Activated T-helper 2 cell treated with anti-CD3 and anti-CD28 coated beads, Interferon-gamma antibody, Interleukin-2, Interleukin-4, amounts not matched to agents 10 μg/mL and 5 μg/mL and 100 μg/mL, durations not matched to agents 14 hours and 24 hours and 36 hours (primary cell): ENCODE measurements around the gene KRTAP4-8. TPM values are rescaled to one million over a fixed set of nuclear protein-coding genes. Genes with fewer than 3 reads are reported as not detected.
"Not testable (repeated sequence)": the region's sequence is repeated elsewhere in the genome, so short reads cannot be mapped to it uniquely, and the experiment has no call there.

ENCODE experiments used
- DNase-seq: peaks from one replicate; pipeline ENCODE4 v3.0.0; 2021; ENCODE audit warnings: low spot score
- H3K27ac Mint-ChIP-seq: one replicate; pipeline ENCODE4 v1.8.0; 2021; ENCODE audit warnings: mixed read lengths
- H3K27me3 Mint-ChIP-seq: one replicate; pipeline ENCODE4 v1.8.0; 2021; ENCODE audit warnings: low read depth, mixed read lengths
- H3K36me3 Mint-ChIP-seq: one replicate; pipeline ENCODE4 v1.8.0; 2021; ENCODE audit warnings: low read depth, mixed read lengths
- H3K4me1 Mint-ChIP-seq: one replicate; pipeline ENCODE4 v1.8.0; 2021; ENCODE audit warnings: low read depth, mixed read lengths
- H3K4me3 Mint-ChIP-seq: one replicate; pipeline ENCODE4 v1.8.0; 2021; ENCODE audit warnings: low read depth, mild to moderate bottlenecking, moderate library complexity, mixed read lengths
- H3K9me3 Mint-ChIP-seq: one replicate; pipeline ENCODE4 v1.8.0; 2021; ENCODE audit warnings: mixed read lengths
- intact Hi-C: fragments of 100-400 bp; cut with micrococcal nuclease; formaldehyde crosslinking; loops from one replicate; pipeline ENCODE4 v1.15.1; 2023
- total RNA-seq: library from RNA; stranded (reverse); gene quantifications from 2 replicates; pipeline ENCODE4 v1.2.3, GENCODE V29; 2022

The KRTAP4-8 gene
- total RNA-seq, 1 donor from 2014 or later: not detected

- H3K4me3 Mint-ChIP-seq, H3K9me3 Mint-ChIP-seq, H3K4me1 Mint-ChIP-seq, H3K36me3 Mint-ChIP-seq, DNase-seq, H3K27ac Mint-ChIP-seq, intact Hi-C loops: not testable (repeated sequence)
- peaks cover 14% of the 10 kb centered on the region for H3K27me3 Mint-ChIP-seq
Observed at GRCh38 chr17:41123292-41123990, 25.5 kb upstream of the KRTAP4-8 start.

GRCh38 chr17:41121742-41122141 lies 23.8 kb upstream of the KRTAP4-8 start:
- H3K27ac Mint-ChIP-seq: no peak overlapping the region
- intact Hi-C loops: no loop called here

GRCh38 chr17:41119696-41120690 lies 22.1 kb upstream of the KRTAP4-8 start:
- H3K4me1 Mint-ChIP-seq, intact Hi-C loops, H3K9me3 Mint-ChIP-seq, H3K36me3 Mint-ChIP-seq, H3K27ac Mint-ChIP-seq, H3K4me3 Mint-ChIP-seq, DNase-seq: not testable (repeated sequence)
- H3K27me3 Mint-ChIP-seq: peaks cover 11% of the 10 kb centered on the region

More at GRCh38 chr17:41121742-41122141, 23.8 kb upstream of the KRTAP4-8 start:
- Mint-ChIP-seq H3K9me3 (no peaks in the 10 kb centered on the region), H3K36me3 (no peaks in the 10 kb centered on the region), H3K27me3 (peaks cover 14% of the 10 kb centered on the region), H3K4me1 (peaks cover 3% of the 10 kb centered on the region), H3K4me3 (no peak overlapping the region)
- no peak for DNase-seq

GRCh38 chr17:41118721-41119120 lies 20.8 kb upstream of the KRTAP4-8 start:
- H3K36me3 Mint-ChIP-seq: no peaks in the 10 kb centered on the region
- H3K9me3 Mint-ChIP-seq: no peaks in the 10 kb centered on the region
- peaks cover 7% of the 10 kb centered on the region for H3K27me3 Mint-ChIP-seq

GRCh38 chr17:41117846-41118386 lies 20.0 kb upstream of the KRTAP4-8 start, which contains the start of gene KRTAP4-11:
Gene KRTAP4-11 (minus strand): TSS chr17:41118373. CDS start chr17:41118315, 58 bp downstream.
- H3K4me1 Mint-ChIP-seq, H3K36me3 Mint-ChIP-seq, H3K9me3 Mint-ChIP-seq, H3K27ac Mint-ChIP-seq, H3K27me3 Mint-ChIP-seq, H3K4me3 Mint-ChIP-seq, intact Hi-C loops, DNase-seq: not testable (repeated sequence)

More at GRCh38 chr17:41118721-41119120, 20.8 kb upstream of the KRTAP4-8 start:
- Mint-ChIP-seq H3K4me3 (no peak overlapping the region), H3K4me1 (peaks cover 3% of the 10 kb centered on the region), H3K27ac (no peak overlapping the region)
- DNase-seq: no peak
- intact Hi-C loops: no loop called here

- peaks cover 2% of the 10 kb centered on the region for H3K9me3 Mint-ChIP-seq
- DNase-seq: no peak
- peaks cover 3% of the 10 kb centered on the region for H3K4me1 Mint-ChIP-seq
- H3K27me3 Mint-ChIP-seq: peaks cover 1% of the 10 kb centered on the region
- no peaks in the 10 kb centered on the region for H3K36me3 Mint-ChIP-seq
- no peak overlapping the region for H3K4me3 Mint-ChIP-seq
- intact Hi-C loops: no loop called here
- no peak overlapping the region for H3K27ac Mint-ChIP-seq
Observed at GRCh38 chr17:41116297-41116696, 18.4 kb upstream of the KRTAP4-8 start.

- DNase-seq: no peak
- Mint-ChIP-seq H3K4me1 (no peaks in the 10 kb centered on the region), H3K4me3 (no peak overlapping the region), H3K27me3 (peaks cover 5% of the 10 kb centered on the region), H3K9me3 (peaks cover 6% of the 10 kb centered on the region), H3K36me3 (no peaks in the 10 kb centered on the region), H3K27ac (no peak overlapping the region)
- intact Hi-C loops: no loop called here
Observed at GRCh38 chr17:41111151-41111885, 13.4 kb upstream of the KRTAP4-8 start.

- H3K4me3 Mint-ChIP-seq, H3K27ac Mint-ChIP-seq, H3K36me3 Mint-ChIP-seq, DNase-seq, intact Hi-C loops, H3K27me3 Mint-ChIP-seq, H3K4me1 Mint-ChIP-seq, H3K9me3 Mint-ChIP-seq: not testable (repeated sequence)
Observed at GRCh38 chr17:41108728-41109386, 10.9 kb upstream of the KRTAP4-8 start.

- intact Hi-C loops: no loop called here
- Mint-ChIP-seq H3K9me3 (peaks cover 6% of the 10 kb centered on the region), H3K27ac (no peak overlapping the region), H3K27me3 (peaks cover 9% of the 10 kb centered on the region), H3K4me1 (no peaks in the 10 kb centered on the region), H3K36me3 (no peaks in the 10 kb centered on the region), H3K4me3 (no peak overlapping the region)
- DNase-seq: no peak
Observed at GRCh38 chr17:41107941-41108450, 10.1 kb upstream of the KRTAP4-8 start.

GRCh38 chr17:41105347-41105746 lies 7.4 kb upstream of the KRTAP4-8 start, which contains the start of gene KRTAP4-9:
Gene KRTAP4-9 (plus strand): TSS chr17:41105389. CDS start chr17:41105389, 0 bp downstream.
- H3K9me3 Mint-ChIP-seq, H3K27ac Mint-ChIP-seq, H3K4me1 Mint-ChIP-seq, H3K36me3 Mint-ChIP-seq, H3K27me3 Mint-ChIP-seq, DNase-seq, intact Hi-C loops, H3K4me3 Mint-ChIP-seq: not testable (repeated sequence)

- not testable (repeated sequence) for DNase-seq
Observed at GRCh38 chr17:41104386-41105038, 6.6 kb upstream of the KRTAP4-8 start.

More at GRCh38 chr17:41104386-41105038, 6.6 kb upstream of the KRTAP4-8 start:
- H3K36me3 Mint-ChIP-seq, H3K27ac Mint-ChIP-seq, H3K9me3 Mint-ChIP-seq, H3K4me1 Mint-ChIP-seq, intact Hi-C loops, H3K4me3 Mint-ChIP-seq: not testable (repeated sequence)
- H3K27me3 Mint-ChIP-seq: peaks cover 13% of the 10 kb centered on the region
